ENCODE measurements around the gene RBM14. TPM values are rescaled to one million over a fixed set of nuclear protein-coding genes. Genes with fewer than 3 reads are reported as not detected.
"Not testable (repeated sequence)": the region's sequence is repeated elsewhere in the genome, so short reads cannot be mapped to it uniquely, and the experiment has no call there.

Gene RBM14
- total RNA-seq, 4 donors from 2014 or later: 56.7 to 91.4 (median 74.6) TPM

DNA sequence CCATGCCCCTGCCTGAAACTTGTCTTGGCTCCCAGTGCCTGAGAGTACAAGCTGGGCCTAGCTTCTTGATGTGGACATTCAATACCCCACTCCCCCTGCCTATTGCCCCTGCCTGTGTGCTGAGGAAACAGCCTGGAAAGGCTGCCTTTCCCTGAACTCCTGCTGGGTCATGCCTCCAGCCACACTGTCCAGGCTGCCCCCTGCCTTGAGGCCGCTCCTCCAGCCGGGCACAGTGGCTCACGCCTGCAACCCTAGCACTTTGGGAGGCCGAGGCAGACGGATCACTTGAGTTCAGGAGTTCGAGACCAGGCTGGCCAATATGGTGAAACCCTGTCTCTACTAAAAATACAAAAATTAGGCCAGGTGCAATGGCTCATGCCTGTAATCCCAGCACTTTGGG lies 13.4 kb upstream of the RBM14 start:
- no peak overlapping the region for H3K27ac ChIP-seq
- H3K36me3 ChIP-seq: peaks cover 0 to 43% (median 0%) of the 10 kb centered on the region in 3 donors
- no peaks in the 10 kb centered on the region for H3K9me3 ChIP-seq
- no peak overlapping the region for H3K4me3 ChIP-seq
- peaks cover 0 to 11% (median 5%) of the 10 kb centered on the region in 4 donors for H3K4me1 ChIP-seq
- TF ChIP-seq, protein P1, sequence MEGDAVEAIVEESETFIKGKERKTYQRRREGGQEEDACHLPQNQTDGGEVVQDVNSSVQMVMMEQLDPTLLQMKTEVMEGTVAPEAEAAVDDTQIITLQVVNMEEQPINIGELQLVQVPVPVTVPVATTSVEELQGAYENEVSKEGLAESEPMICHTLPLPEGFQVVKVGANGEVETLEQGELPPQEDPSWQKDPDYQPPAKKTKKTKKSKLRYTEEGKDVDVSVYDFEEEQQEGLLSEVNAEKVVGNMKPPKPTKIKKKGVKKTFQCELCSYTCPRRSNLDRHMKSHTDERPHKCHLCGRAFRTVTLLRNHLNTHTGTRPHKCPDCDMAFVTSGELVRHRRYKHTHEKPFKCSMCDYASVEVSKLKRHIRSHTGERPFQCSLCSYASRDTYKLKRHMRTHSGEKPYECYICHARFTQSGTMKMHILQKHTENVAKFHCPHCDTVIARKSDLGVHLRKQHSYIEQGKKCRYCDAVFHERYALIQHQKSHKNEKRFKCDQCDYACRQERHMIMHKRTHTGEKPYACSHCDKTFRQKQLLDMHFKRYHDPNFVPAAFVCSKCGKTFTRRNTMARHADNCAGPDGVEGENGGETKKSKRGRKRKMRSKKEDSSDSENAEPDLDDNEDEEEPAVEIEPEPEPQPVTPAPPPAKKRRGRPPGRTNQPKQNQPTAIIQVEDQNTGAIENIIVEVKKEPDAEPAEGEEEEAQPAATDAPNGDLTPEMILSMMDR (IDR thresholded peaks at IDR 0.05): no peak
- no peak for TF ChIP-seq POLR2A (IDR thresholded peaks at IDR 0.05)
- no peak for DNase-seq
- H3K27me3 ChIP-seq: no peaks in the 10 kb centered on the region

DNA sequence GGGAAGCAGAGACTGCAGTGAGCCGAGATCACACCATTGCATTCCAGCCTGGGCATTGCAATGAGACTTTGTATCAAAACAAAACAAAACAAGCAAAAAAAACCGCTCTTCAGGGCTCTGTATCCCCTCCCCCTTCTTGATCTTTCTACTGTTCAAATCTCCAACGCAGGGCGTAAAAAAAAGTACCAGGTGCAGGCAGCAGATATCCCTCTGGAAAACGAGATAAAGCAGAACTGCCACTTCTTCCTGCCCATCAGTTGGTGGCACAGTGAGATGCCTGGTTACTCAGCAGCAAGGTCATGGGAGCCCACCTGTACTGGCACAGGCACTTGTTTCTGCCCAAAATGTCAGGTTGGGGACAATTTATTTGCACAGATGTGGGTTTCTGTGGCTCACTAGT lies 12.3 kb upstream of the RBM14 start:
- TF ChIP-seq, protein P1 (IDR thresholded peaks at IDR 0.05): no peak
- DNase-seq: no peak
- no peak overlapping the region for H3K4me3 ChIP-seq
- no peaks in the 10 kb centered on the region for H3K27me3 ChIP-seq
- H3K27ac ChIP-seq: no peak overlapping the region
- H3K9me3 ChIP-seq: no peaks in the 10 kb centered on the region
- peaks cover 0 to 15% (median 6%) of the 10 kb centered on the region in 4 donors for H3K4me1 ChIP-seq
- peaks cover 0 to 39% (median 0%) of the 10 kb centered on the region in 3 donors for H3K36me3 ChIP-seq

DNA sequence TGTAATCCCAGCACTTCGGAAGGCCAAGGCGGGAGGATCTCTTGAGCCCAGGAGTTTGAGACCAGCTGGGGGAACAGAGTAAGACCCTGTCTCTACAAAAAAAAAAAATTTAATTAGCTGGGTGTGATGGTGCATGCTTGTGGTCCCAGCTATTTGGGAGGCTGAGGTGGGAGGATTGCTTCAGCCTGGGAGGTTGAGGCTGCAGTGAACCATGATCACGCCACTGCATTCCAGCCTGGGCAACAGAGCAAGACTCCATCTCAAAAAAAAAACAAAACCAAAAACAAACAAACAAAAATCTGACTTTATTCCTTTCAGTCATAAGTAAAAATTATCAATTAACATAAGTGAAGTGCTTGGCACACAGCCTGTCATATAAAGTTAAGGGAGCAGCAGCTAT lies 9.8 kb upstream of the RBM14 start:
- Histone ChIP-seq H3K4me1 (peaks cover 0 to 15% (median 3%) of the 10 kb centered on the region in 4 donors), H3K36me3 (peaks cover 0 to 26% (median 0%) of the 10 kb centered on the region in 3 donors), H3K27ac (peak overlapping the region; percentile 48 to 82 (median 72))
- not testable (repeated sequence) for H3K4me3 ChIP-seq, DNase-seq, H3K9me3 ChIP-seq, H3K27me3 ChIP-seq

DNA sequence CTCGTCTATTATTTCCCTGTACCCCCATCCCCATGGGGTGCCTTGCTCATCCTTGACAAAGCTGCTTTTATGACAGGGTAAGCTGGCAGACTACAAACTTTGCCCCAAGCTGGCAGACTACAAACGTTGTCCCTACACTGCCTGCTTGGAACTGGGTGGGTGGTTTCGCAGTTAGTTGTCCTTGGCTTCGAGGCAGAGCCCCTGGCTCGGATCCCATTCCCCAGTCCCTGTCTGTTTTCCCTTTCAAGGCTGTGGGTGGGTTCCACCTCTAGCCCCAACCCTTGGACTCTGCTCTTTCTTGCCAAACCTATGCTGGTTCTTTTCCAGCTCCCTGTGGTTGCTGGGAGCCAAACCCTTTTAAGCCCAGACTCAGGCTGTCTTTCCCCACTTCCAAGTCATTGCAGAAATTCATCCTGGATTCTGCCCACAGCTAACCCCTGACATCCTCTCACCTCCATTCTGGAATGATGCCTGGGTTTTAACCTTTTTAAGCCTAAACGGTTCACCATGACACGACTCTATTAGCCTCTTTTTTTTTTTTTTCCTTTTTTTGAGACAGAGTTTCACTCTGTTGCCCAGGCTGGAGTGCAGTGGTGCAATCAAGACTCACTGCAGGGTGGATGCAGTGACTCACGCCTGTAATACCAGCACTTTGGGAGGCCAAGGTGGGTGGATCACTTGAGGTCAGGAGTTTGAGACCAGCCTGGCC lies 9.2 kb upstream of the RBM14 start:
- Histone ChIP-seq H3K27ac (peak overlapping the region; percentile 48 to 82 (median 72)), H3K4me3 (no peak overlapping the region), H3K36me3 (peaks cover 0 to 26% (median 0%) of the 10 kb centered on the region in 3 donors), H3K9me3 (no peaks in the 10 kb centered on the region), H3K4me1 (peaks cover 0 to 15% (median 3%) of the 10 kb centered on the region in 4 donors), H3K27me3 (no peaks in the 10 kb centered on the region)
- TF ChIP-seq, protein P1 (IDR thresholded peaks at IDR 0.05): no peak
- no peak for TF ChIP-seq POLR2A (IDR thresholded peaks at IDR 0.05)
- peak in 2 of 3 donors; percentile 82 to 85 for DNase-seq

DNA sequence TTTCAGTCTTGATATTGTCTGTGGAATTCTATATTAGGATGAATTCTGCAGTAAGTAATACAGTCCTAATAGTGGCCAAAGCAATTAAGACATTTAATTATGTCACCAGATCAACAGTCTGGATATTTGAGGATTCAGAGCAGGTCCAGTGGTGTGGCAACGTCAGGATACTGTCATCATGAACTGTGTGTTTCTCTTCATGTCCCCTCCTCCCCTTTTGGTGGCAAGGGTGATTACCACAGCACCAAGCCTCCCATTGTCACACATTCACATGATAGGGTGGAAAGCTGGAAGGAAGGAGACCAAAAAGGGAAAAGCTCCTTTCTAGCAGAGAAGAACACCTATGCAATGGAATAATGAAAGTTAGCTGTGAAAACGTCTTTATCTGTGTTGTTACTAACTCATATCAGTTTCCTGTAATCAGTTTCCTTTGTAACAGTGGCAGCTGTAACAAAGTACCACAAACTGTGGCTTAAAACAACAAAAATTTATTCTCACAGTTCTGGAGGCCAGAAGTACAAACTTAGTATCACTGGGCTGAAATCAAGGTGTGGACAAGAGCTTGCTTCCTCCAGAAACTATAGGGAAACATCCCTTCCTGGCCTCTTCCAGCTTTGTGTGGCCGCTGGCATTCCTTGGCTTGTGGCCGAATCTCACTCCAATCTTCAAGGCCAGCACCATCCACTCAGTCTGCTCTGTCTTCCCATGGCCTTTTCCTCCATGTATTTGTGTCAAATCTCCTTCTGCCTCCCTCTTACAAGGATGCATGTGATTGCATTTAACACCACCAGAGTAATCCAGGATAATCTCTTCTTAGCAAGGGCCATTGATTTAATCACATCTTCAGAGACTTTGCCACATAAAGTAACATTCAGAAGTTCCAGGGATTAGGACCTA lies 6.5 kb upstream of the RBM14 start:
- Histone ChIP-seq H3K9me3 (no peaks in the 10 kb centered on the region), H3K4me1 (peaks cover 0 to 15% (median 3%) of the 10 kb centered on the region in 4 donors), H3K36me3 (peaks cover 0 to 14% (median 0%) of the 10 kb centered on the region in 3 donors), H3K27ac (peak overlapping the region in 1 of 4 donors; percentile 67), H3K4me3 (no peak overlapping the region), H3K27me3 (no peaks in the 10 kb centered on the region)
- TF ChIP-seq POLR2A (IDR thresholded peaks at IDR 0.05): no peak
- TF ChIP-seq, protein P1 (IDR thresholded peaks at IDR 0.05): no peak
- DNase-seq: no peak

DNA sequence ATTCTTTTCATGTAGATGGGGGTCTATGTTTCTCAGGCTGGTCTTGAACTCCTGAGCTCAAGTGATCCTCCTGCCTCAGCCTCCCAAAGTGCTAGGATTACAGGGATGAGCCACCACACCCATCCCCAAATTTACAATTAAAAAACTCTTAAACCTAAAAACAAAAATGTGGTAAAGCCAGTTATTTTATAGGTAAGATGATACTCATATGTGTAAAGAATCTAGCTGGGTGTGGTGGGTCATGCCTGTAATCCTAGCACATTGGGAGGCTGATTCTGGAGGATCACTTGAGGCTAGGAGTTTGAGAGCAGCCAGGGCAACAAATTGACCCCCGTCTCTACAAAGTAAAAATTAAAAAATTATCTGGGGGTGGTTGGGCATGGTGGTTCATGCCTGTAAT lies 4.0 kb upstream of the RBM14 start:
- Histone ChIP-seq H3K4me3 (no peak overlapping the region), H3K36me3 (no peaks in the 10 kb centered on the region), H3K27me3 (no peaks in the 10 kb centered on the region), H3K4me1 (peaks cover 0 to 11% (median 5%) of the 10 kb centered on the region in 4 donors), H3K9me3 (no peaks in the 10 kb centered on the region), H3K27ac (peak overlapping the region in 1 of 4 donors; percentile 61)
- DNase-seq: no peak
- TF ChIP-seq, protein P1 (IDR thresholded peaks at IDR 0.05): no peak
- TF ChIP-seq POLR2A (IDR thresholded peaks at IDR 0.05): no peak

All from Peyer's patch (tissue), 4 donors.